GM19455 (cell line): Measurements from ENCODE around the gene ZBTB20.

ENCODE experiments used
- ATAC-seq: cut with Tn5 transposase; IDR thresholded peaks from one replicate; pipeline ENCODE4 v1.9.1; 2021; ENCODE audit not compliant: unreplicated experiment

Gene ZBTB20

DNA sequence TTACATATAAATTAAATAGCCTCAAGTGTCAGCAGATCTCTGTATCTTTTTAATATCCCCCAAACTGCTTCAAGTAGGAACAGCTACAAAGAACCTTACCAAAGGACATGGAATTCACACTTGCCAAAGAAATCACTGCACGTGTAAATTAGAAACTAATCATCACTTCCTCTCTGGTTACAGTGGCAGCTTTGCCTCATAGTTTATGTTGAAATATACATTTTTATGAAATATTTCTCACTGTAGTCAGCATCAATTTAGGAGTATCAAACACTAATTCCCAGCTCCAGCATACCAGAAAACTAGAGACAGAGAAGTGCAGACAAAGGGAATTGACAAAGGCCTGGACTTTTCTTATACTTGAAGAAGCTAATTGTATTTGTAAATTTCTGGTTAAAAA, 592.4 kb downstream of the ZBTB20 start:
- ATAC-seq: no peak

DNA sequence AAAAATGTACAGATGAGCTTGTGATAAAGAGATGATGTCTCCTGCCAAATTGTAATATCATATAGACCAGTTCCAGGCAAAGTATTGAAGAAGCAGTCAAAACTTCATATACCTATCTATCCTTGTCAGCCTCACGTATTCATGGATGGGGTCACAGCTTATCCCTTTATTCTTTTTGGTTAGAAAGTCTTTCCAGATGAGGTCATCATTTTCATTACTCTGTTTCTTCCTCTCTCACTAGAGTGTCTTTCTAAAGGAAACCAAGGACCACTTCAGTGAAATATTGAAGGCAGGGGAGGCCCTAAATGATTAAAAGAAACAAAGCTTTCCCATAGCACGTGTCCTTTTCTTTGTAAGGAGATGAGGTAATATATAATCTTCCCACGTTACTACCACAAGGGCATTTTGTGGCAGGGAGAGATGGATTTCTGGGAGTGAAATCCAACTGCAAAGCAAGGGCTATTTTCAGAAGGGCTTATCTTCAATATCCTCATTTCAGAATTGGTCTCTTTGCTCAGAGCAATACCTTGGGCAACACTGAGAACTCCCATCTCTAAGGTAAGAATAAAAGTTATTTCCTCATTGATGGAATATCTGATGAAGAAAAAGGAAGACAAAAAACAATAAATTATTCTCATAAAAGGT, 593.0 kb downstream of the ZBTB20 start:
- no peak for ATAC-seq

DNA sequence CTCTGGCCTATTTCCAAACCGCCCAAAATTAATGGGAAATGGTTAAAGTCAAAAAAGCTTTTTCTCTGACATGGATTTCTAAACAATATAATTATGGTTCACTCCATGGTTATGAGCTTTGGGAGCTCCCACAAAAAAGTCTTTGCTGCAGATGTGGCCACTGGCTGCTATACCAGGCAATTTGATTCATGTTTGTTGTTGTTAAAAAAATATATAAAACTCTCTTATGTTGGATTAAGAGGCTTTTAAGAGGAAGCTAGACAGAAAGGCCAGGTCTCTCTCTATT, 594.6 kb downstream of the ZBTB20 start:
- ATAC-seq: no peak

DNA sequence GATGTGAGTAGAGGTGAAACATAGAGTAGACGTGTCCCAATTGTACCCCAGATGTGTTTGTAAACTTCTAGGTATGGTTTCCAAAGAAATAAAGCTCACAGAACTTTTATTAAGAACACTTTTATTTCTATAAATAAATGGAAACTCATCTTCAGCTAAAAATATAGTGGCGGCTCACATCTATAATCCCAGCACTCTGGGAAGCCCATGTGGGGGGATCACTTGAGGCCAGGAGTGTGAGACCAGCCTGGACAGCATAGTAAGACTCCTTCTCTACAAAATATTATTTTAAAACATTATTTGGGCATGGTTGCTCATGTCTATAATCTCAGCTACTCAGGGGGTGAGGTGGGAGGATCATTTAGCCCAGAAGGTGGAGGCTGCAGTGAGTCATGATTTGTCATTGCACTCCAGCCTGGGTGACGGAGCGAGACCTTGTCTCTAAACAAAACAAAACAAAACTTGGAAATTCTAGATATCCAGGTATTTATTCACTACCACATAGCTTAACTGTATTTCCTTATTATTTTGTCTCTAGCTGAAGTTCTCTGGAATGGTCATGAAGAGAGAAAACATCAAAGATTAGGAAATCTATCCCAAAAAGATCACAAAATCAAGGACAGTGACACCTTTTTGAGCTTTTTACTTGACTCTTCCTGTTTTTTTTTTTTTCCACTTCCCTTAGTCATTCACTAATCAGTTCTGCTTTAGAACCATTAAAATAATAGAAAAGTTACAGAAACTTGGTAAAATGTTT, 595.1 kb downstream of the ZBTB20 start:
- ATAC-seq: no peak

DNA sequence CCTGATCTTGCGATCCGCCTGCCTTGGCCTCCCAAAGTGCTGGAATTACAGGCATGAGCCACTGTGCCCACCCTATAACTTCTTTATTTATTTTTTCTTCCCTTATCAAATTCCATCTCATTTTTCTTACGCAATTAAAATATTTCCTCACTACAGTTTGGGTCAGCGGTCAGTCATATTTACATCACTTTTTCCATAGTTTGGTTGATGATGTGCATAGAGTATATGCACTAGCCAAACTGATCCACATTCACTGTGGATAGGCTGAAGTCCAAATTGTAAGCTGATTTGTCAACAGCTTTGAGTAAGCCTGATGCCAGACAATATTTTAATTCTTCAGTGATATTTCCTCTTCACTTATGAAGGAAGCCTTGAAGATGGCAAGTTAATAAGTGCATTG, 596.9 kb downstream of the ZBTB20 start:
- ATAC-seq: no peak

DNA sequence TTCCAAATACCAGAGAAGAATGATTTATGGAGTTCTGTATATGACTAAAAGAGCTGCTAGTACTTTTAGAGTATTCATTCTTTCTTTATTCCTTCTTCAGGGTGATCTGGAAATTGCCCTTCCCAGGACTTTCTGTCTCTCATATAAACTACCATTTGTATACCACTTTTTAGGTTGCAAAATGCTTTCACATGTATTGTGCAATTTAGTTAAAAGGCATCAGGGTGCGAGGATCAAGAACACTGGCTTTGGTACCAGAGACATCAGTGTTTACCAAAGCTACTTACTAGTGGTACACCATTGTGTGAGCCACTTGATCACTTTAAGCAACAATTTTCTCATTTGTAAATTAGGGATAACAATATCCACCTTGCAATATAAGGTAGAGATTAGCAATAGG, 601.9 kb downstream of the ZBTB20 start:
- ATAC-seq: no peak

DNA sequence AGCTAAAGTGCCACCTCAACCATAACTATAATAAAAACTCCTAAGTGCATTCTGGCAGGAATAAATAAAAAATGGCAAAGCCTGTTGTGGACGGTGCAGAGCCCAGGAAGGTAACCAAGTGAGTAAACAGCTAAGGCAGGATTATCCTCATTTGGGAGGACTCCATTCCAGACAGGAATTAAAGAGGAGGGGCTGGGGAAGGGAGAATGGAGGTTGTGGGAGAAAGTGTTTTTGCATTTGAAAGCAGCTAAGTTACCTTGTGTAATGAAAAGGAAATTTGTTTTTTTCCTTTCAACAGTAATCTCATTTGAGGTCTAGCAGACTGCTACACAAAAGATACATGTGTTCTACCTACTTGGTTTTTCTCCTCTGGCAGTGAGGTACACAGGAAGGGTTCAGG, 604.7 kb downstream of the ZBTB20 start:
- ATAC-seq: no peak

DNA sequence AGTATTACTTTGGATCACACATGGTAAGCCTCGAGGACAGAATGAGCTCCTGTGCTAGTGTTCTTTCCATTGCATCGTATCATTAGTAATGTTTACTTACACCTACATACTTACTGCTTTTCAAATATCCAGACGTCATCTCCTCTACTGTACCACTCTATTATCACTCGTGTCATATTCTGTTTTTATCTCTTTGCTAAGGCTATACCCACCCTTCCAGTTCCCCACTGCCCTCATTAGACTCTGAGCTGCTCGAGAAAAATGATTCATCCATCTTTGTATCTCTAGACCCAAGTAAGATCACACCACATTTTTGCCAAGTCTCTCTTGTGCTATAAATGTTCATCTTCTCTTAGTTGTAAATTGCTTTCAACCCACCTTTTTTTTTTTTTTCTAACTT, 607.6 kb downstream of the ZBTB20 start:
- ATAC-seq: no peak

DNA sequence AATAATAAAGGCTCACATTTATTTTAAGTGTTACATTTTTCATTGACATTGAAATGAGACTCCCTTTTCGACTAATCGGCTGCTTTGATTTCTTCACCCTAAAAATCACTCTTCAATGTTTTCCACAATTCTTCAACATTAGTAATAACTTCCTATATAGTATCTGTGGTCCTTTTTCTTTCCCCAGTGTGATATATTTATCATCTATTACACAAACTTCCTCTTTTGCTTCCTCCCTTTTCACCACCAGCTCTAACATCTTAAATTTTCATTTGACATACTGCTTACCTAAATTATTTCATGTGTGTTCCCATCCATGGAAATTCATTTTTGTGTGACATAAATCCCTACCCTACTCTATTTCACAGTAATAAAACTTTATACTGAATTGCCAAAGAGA, 608.9 kb downstream of the ZBTB20 start:
- no peak for ATAC-seq

DNA sequence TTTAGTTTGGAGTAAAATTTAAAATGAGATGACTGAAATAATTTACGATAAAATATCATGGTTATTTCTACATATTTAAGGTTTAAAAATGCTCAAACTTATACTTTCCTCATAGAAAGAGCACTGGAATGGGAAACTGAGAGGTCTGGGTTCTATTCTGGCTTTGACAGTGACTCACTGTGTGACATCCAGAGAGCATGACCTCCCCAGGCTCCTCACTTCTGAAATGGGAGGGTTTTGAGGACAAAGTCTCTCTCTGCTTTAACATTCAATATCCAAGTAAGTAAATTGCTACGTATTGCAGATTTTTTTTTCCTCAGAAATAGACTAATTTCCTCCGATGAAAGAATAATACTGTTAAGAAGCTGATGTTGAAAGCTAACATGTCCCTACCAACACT, 618.6 kb downstream of the ZBTB20 start:
- ATAC-seq: no peak

DNA sequence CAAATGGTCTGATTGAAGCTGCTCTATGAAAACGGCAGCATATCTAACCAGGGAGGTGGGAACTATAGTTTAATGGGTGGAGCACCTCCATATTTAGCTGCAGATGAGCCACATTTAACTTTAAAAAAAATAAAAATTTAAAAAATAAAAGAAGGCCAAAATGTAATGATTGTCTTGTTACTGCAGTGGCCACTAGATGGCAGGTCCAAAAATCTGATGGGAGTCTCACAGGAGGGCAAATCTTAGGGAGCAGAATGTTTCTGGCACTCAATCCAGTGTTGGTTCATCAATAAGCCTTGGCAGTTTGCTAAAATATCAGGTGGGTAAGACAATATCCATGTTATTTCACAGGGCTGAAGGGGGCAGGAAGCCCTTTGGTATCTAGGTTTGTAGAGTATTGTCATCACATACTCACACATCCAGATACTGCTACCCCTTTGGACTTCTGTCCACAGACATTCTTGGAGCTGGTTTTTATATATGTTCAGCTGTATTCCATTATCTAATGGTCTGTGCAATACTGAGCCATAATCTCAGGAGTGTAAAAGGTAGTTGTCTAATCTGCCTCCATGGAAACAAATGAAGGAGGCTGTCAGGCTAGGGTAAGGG, 619.9 kb downstream of the ZBTB20 start:
- ATAC-seq: no peak

DNA sequence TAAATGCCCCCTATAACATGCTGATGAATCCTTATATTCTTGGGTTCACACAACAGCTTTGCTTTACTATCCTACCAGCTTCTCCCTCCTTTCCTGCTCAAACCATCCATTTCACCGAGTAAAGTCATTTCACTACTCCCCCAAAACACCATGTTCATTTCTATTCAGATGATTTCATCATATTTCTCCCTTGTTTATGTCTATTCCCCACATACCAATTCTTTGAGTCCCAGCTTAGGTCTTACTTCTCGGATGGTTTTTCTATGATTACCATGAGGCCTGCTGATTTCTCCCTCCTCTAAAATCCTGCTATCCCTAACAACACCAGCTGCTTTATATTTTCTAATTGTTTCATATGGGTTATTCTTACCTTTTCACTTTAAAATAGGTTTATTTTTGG, 621.8 kb downstream of the ZBTB20 start:
- no peak for ATAC-seq

DNA sequence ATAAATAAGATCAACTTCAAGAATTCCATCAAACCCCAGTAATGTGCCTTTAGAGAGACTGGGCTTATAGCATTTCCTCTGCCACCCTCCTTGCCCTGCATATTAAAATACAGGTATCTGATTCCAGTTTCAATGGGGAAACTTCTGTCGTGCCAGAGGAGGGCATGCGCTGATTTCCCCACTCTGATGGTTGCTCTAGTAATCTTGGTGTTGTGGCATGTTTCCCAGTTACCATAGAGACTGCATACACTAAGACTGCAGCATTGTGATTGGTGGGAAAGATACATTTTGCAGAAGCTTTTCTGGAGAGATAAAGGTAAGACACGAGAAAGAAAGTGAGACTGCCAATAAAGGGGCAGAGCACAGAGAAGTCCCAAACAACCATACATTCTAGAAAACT, 627.7 kb downstream of the ZBTB20 start:
- ATAC-seq: peak; percentile 89

DNA sequence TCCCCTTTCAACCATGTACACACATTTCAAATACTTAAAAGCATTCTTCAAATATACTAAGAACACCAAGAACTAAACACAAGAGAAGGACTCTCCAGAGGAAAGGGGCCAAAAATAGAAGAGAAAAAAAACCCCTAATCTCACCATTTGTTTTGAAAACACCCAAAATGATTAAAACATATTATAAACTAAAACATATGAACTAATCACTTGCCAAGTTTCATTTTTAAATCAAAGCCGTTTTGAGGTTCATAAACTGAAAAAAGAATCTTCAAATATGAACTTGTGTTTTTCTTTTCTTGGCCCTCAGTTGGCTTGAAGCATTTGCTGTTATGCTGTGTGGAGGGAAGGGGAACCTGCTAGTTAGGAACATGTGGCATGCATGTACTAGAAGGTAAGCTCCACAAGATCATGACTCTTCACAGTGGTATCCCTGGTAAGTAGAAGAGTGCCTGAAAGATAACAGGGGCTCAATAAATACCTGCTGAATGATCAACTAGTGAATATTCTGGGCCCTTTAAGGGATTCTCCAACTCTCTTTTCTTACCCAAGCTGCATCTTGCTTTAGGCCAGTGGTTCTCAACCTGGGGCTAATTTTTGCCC, 628.8 kb downstream of the ZBTB20 start:
- no peak for ATAC-seq

DNA sequence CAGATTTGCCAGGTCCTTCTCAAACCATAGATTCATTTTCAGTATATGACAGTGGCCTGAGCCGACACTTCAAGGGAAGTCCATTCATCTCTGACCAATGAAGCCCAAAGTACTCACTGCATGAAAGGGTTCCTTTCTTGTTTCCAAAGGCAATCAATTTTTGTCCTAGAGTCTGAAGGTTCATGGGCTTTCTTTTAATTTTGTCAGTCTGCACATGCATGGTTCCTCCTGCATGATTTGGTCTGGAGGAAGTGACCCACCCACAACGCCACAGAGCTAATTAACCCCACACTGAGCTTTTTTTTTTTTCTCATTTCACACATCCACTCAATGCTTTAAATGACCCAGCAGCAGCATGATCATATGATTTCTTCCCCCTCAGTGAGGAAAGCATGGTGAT, 636.9 kb downstream of the ZBTB20 start:
- ATAC-seq: no peak

DNA sequence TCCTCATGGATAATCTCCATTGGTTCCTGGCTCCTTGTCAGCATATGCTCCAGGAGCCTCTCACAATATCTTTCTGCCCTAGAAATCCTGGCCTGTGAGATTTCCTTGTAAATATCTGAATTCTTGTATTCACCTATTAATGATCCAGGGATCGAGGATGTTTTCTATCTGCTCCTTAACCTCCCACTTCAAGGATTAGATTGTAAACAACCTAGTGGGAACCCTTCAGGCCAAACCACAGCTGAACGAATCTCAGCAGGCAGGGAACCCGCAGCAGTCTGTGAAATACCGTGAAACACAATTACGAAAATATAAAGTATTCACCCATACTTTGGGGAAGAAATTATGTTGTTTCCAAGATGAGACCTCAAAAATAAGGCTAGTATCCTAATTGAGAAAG, 637.3 kb downstream of the ZBTB20 start:
- ATAC-seq: no peak

DNA sequence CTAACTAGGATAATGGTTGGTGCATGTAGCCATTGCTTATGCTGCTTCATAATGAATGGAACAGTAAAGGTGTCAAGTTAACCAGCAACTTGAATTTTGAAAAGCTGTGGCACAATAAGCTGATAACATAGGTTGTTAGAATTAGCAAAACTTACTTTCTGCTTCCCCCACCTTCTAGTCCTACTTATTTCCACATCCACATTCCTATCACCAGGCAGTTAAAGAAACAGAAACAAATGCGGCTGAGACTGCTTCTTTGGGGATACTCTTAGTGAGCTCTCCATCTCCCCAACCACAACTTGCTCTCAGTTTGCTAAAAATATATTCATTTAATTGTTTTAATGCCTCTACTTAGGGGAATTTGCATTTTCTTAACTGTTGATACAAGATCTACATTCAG, 638.1 kb downstream of the ZBTB20 start:
- ATAC-seq: no peak

DNA sequence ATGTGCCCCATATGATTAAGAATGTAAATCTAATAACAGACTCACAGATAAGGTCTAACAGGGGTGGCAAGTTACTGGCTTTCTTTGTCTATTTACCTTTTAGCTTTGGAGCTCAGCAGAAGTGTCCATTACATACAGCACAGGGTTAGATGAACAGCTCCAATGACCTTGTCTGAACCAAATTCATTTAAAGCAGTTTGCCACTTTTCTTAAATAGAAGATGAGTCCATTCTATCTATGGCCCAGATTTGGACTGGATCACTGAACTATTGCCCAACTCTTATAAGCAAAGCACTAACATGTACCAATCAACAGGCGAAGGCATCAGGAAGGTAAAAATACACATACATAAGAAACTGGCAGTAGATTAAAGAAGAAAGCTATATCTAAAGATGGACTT, 638.9 kb downstream of the ZBTB20 start:
- no peak for ATAC-seq

DNA sequence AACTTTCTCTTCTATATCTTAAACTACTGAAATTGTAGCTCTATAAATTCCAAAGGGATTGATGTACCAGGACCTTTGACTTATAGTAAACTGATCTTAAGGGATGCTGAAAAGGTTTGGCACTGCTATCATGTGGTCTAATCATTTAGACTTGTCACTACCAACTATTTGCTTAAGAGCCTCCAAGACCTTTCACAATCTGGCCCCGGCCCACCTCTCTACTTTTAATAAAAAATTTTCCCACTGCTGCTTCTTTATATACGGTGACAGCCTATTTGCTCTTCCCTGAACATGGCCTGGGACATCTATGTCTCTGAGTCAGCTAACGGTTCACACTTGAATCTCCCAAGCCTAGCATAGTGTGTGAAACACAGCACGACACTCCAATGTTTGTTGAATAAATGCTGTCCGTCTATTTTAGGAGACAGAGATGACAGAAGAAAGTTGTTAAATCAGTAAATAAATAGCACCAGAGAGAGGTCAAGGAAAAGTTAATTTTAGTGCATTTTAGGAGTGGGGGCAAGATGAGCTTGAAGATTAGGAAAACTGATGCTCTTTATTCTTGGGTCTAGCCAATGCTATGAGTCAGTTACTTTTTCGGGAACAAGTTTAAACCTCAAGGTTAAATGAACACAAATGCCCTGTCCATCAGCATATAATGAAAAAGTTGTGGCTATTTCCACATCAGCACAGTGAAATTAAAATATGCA, 640.3 kb downstream of the ZBTB20 start:
- ATAC-seq: no peak

DNA sequence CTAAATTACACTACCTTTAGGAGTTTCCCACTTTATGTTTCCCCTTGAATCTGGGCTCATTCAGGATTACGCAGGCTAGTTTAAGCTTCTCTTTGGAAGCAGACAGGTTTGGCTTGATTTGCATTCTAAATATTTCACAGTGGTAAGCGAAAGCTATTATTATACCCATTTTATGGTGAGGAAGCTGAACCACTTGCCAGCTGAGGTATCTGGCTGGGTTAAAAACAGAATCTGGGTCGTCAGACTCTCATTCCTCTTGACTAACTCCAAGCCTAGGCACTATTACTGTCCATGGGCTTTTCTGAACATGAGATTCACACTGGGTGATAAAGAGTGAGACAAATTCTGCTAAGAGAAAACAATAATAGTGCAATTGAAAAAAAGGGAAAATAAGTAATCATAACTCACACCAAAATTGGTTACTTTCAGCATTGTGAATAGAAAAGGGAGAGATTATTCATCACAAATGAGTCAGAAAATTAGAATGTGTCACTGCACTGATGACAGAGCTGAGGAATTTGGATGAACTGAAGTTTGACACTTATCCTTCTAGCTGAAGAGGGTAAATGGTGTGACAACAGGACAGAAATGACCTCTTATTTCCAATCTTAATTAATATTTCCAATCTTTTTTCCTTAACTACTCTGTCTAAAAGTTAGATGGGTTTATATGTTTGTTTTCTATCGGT, 642.0 kb downstream of the ZBTB20 start:
- ATAC-seq: no peak

DNA sequence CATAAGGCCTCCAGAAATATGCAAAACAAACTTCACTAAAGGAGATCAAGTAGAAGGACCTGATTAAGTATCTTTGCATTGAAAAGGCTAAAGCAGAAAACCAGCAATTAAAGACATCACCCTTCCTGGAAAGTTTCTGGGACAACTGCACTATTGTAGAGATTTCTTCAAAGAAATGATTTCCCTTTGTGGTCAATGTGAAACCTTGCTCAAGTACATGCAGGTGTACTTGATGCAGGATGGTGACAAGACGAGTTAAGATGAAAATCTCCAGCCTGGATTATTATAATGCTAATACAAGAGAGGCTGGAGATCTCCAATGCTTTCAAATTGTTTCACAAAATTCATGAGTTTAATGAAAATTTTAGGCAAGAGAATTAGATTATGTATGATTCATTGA, 644.9 kb downstream of the ZBTB20 start:
- ATAC-seq: no peak
